ENCODE results near the gene DFFB.
"Not testable (repeated sequence)": the region's sequence is repeated elsewhere in the genome, so short reads cannot be mapped to it uniquely, and the experiment has no call there.

Gene DFFB, protein sequence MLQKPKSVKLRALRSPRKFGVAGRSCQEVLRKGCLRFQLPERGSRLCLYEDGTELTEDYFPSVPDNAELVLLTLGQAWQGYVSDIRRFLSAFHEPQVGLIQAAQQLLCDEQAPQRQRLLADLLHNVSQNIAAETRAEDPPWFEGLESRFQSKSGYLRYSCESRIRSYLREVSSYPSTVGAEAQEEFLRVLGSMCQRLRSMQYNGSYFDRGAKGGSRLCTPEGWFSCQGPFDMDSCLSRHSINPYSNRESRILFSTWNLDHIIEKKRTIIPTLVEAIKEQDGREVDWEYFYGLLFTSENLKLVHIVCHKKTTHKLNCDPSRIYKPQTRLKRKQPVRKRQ

DNA sequence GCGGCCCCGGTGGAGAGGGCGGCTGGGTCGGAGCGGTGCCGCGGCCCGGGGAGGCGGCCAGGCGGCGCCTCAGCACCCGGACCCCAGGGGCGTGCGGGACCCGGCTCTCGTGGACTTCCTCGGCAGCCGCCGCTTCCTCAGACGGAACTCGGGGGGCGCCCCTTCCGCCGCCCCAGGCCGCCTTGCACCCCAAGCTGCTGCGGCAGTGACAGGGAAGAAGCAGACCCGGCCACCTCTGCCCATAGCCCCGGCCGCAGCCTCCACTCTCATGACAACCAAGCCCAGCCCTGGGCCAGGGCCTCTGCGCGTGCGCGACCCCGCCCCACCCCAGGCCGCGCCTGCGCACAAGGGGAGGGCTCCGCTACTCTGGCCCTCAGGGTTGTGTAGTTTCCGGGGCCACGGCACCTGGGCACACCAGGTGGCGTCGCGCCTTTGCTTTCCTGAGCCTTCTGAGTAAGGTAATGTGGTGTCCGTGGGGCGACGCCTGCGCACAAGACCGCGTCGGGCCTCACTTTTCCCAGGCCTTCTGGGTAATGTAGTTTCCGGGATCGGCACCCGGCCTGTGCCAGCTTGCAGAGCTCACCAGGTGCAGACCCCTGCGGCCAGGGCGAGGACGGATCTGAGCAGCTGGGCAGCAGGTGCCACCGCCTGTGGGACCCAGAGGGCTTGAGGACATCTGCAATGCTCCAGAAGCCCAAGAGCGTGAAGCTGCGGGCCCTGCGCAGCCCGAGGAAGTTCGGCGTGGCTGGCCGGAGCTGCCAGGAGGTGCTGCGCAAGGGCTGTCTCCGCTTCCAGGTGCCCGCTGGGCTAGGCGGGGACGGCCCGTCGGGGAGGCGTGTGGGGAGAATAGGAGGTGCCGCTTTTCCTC lies at the start of gene DFFB, which contains the start of gene CEP104:
DFFB (plus strand) TSS at position 554 of the 868 bp plus-strand sequence; CDS start at position 682, 128 bp downstream.
CEP104 (minus strand) TSS at position 289 of the 868 bp plus-strand sequence. CDS start 4,804 bp downstream, outside the sequence.
- peak; percentile 99 for DNase-seq (ENCODE audit: low spot score)

- DNase-seq (ENCODE audit: low spot score): no peak
These were observed 49.5 kb upstream of the DFFB start for GRCh38 chr1:3807769-3808168.

- DNase-seq (ENCODE audit: low spot score): no peak
These were observed 47.6 kb upstream of the DFFB start for GRCh38 chr1:3809680-3810079.

- DNase-seq (ENCODE audit: low spot score): not testable (repeated sequence)
These were observed 47.0 kb upstream of the DFFB start for GRCh38 chr1:3810149-3810761.

DNA sequence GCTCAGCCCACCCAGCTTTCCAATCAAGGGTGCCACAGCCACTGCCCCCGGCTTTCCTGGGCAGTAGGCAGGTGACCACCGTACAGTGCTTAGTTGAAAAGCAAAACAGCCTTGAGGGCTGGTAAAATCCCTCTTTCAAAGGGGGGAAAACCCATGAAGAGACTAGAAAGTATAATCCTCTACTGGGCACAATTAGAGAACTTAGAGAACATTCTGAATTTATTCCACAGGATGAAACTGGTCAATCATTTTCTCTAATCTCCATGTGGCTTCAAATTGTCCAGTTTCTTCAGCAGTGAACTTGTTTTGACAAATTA lies 45.7 kb upstream of the DFFB start:
- no peak for DNase-seq (ENCODE audit: low spot score)

GRCh38 chr1:3814065-3814464 lies 43.2 kb upstream of the DFFB start:
- no peak for DNase-seq (ENCODE audit: low spot score)

DNA sequence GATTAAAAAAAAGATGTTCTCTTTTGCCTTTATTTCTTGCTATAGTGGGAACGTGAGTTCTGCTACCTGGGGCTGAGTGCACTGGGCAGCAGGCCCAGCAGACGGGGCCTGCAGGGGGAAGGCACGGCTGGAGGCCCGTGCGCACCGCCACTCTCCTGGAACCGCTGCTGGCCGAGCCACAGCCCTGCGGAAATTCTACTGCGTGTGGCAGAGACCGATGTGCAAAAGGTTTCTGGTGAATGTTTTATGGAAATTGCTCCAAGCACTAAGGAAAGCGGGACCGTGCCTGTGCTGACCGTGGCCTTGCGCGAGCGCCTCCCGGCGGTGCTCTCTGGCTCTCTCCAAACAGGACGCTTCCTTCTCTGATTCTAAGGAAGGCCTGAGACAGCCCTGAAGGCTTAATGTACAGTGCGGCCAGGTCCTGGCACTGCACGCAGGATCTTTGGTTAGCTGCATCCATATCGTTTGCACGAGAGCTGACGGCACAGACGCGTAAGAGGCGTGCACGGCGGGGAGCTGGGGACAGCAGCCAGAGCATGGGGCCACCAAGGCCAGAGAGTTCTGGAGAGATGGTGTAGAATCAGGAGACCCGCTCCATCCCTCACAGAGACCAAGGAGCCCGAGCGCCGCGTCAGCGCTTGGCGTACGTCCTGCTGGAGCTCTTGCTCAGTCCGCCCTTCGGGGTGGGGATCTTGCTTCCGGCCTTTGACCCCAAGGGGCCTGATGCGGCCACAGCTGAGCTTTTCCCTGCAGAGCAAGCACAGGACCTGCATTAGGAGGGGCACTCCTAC lies 42.3 kb upstream of the DFFB start:
- no peak for DNase-seq (ENCODE audit: low spot score)

DNA sequence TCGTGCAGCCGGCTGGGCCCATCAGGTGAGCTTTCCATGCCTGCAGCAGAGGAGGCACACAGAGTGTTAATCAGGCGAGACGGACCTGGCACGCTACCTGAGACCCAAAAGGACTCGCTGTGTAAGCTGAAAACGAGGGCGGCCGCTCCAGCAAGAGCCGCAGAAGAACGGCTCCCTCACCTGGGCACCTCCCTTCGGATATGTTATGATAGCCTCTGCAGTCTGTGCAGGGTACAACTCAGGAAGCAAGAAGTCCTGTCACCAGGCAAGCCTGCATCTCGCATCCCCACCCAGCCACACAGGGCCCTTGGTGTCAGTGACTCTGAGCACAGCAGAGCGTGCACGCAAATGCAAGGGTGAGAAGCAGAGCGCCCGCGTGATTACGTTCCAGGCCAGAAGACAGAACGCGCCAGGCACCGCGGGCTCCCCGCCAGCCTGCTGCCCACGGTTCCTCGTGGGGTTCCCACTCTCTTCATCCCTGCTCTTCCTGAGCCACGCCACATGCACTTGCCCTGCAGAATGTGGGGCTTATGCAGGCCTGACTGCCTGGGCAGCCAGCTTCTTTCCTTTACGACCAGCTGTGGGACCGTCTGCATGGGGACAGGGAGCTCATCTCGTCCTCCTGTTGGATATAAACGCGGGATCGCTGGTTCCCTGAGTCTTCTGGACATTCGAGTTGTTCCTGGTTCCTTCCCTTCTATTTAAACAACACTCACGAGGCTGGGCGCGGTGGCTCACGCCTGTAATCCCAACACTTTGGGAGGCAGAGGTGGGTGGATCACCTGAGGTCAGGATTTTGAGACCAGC lies 40.7 kb upstream of the DFFB start:
- no peak for DNase-seq (ENCODE audit: low spot score)

DNA sequence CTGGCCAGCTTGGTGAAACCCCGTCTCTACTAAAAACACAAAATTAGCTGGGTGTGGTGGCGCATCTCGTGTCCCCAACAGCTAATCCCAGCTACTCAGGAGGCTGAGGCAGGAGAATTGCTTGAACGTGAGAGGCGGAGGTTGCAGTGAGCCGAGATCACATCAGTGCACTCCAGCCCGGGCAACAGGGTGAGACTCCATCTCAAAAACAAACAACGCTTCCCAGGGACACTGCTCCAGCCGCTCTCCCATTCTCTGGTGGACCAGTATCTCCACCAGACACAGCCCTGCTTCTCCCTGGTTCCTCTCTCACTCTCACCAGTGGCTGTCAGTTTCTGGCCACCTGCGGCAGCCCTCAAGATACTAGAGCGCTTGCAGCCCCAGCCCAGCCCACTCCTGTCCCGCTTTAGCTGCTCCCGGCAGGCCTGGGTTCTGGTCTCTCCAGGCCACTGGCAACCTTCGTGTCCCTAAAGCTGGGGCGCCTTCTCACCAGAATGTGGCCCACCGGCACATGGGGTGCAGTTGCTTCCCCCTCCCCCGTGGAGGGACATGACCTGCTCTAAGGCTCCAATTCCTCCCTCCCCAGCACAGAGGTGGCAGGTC lies 40.0 kb upstream of the DFFB start:
- no peak for DNase-seq (ENCODE audit: low spot score)

GRCh38 chr1:3817821-3818597 lies 39.3 kb upstream of the DFFB start:
- DNase-seq (ENCODE audit: low spot score): no peak

DNA sequence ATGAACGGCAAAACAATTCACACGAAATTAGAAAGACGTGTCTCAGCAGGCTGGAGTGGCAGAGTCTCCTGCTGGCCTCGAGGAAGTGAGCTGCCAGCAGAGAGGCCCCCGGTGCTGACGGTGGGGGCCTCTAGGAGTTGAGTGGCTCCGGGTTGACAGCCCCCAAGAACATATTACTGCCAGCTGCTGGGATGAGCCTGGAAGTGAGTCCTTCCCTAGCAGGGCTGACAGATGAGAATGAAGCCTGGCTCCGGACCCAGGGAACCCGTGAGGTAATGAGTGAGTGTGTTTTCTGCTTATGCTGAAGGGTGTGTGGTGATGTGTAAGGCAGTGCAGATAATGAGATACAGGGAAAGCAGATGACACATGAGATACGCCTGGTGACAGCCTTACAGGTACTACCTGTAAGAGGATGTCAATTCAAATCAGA lies 37.5 kb upstream of the DFFB start:
- no peak for DNase-seq (ENCODE audit: low spot score)

DNA sequence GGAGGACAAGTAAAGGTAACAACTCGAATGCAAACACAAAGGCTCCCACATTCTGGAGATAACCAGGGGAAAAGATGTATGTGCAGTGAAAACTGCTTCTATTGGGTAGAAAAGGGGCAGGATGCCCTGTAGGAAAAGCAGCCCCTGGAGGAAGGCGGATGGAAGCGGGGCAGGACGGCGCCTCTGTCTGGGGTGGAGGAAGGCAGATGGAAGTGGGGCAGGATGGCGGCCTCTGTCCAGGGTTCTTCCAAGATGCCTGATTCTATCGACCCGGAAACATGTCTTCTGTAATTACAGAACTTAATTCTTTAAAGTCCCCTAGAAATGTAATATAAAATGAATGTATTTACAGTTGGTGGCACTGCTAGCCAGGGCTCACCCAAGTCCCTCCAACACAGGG lies 37.0 kb upstream of the DFFB start:
- no peak for DNase-seq (ENCODE audit: low spot score)

DNA sequence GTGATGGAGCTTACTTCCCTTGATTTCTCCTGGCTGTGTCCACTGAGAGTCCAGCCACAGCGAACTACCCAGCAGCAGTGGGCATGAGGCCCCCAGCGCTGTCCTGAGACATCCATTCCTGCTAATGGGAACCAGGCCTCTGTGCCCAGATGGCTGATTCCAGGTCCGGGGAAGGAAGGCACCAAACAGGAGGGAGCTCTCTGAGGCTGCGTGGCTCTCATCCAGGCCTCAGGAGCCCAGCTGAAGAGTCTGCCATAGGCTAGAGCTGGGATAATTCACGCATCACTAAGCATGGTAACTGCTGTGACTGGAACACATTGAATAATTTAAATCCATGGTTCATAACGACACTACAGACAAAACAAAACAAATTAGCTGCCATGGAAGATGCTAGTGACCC lies 36.3 kb upstream of the DFFB start:
- peak; percentile 69 for DNase-seq (ENCODE audit: low spot score)

GRCh38 chr1:3821447-3821846 lies 35.8 kb upstream of the DFFB start:
- no peak for DNase-seq (ENCODE audit: low spot score)

GRCh38 chr1:3821908-3822307 lies 35.4 kb upstream of the DFFB start:
- no peak for DNase-seq (ENCODE audit: low spot score)

- DNase-seq (ENCODE audit: low spot score): no peak
These were observed 34.9 kb upstream of the DFFB start for GRCh38 chr1:3822421-3822820.

DNA sequence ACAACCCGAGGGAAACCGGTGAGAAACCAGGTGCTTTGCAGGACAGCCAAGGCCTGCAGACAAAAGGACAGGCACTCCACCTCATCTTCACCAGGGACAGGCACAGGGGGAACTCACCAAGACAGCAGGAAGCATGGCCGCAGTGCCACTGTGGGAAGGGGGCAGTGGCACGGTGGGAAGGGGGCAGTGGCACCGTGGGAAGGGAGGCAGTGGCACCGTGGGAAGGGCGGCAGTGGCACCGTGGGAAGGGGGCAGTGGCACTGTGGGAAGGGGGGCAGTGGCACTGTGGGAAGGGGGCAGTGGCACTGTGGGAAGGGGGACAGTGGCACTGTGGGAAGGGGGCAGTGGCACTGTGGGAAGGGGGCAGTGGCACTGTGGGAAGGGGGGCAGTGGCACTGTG lies 32.6 kb upstream of the DFFB start:
- DNase-seq (ENCODE audit: low spot score): no peak

GRCh38 chr1:3825356-3825755 lies 31.9 kb upstream of the DFFB start:
- DNase-seq (ENCODE audit: low spot score): no peak

GRCh38 chr1:3827813-3828307 lies 29.4 kb upstream of the DFFB start:
- DNase-seq (ENCODE audit: low spot score): peak; percentile 48

DNA sequence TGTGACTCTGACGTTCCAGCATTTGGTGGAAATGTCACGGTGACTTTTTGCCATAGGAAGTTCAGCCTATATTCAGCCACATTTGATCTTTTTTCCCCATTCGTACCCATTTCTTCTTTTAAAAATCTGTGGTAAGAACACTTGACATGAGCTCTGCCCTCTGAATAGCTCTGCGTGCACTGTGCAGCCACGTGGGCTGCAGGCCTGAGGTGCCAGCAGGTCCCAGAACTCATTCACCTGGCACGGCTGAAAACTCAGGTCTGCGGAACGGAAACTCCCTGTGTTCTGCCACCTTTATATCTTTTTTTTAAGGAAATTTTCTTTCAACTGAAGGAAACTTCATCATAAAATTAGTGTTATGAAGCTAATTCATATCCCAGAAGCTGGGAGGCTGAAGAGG lies 28.9 kb upstream of the DFFB start:
- DNase-seq (ENCODE audit: low spot score): peak; percentile 56
